Activated CD4-positive, alpha-beta T cell treated with anti-CD3 and anti-CD28 coated beads, Interleukin-2, amount 10 ng/mL, durations not matched to agents 24 days and 14 days (primary cell): ENCODE data around the gene DRGX. TPM values are rescaled to one million over a fixed set of nuclear protein-coding genes. Genes with fewer than 3 reads are reported as not detected.

Experiments
- DNase-seq: peaks from one replicate; pipeline ENCODE4 v3.0.0; 2022
- H3K27ac Mint-ChIP-seq: one replicate; pipeline ENCODE4 v1.8.0; 2022; ENCODE audit warnings: mild to moderate bottlenecking, mixed read lengths
- H3K27me3 Mint-ChIP-seq: one replicate; pipeline ENCODE4 v1.8.0; 2022; ENCODE audit warnings: mixed read lengths
- H3K36me3 Mint-ChIP-seq: one replicate; pipeline ENCODE4 v1.8.0; 2022; ENCODE audit warnings: low read depth, mild to moderate bottlenecking, mixed read lengths
- H3K4me1 Mint-ChIP-seq: one replicate; pipeline ENCODE4 v1.8.0; 2021; ENCODE audit warnings: mixed read lengths
- H3K4me3 Mint-ChIP-seq: one replicate; pipeline ENCODE4 v1.8.0; 2022; ENCODE audit warnings: mild to moderate bottlenecking, moderate library complexity, mixed read lengths
- H3K9me3 Mint-ChIP-seq: one replicate; pipeline ENCODE4 v1.8.0; 2021; ENCODE audit warnings: mixed read lengths
- intact Hi-C: fragments of 100-400 bp; cut with micrococcal nuclease; formaldehyde crosslinking; loops from one replicate; pipeline ENCODE4 v1.15.1; 2023
- total RNA-seq: library from RNA; stranded (reverse); gene quantifications from 2 replicates; pipeline ENCODE4 v1.2.3, GENCODE V29; 2022

The DRGX gene
- total RNA-seq, 1 donor from 2014 or later: 0.09 TPM

- Mint-ChIP-seq H3K36me3 (no peaks in the 10 kb centered on the region), H3K27ac (no peak overlapping the region), H3K4me3 (no peak overlapping the region), H3K4me1 (no peaks in the 10 kb centered on the region), H3K27me3 (peaks cover 11% of the 10 kb centered on the region), H3K9me3 (no peaks in the 10 kb centered on the region)
- intact Hi-C loops: no loop called here
- no peak for DNase-seq
Measured at GRCh38 chr10:49347342-49347741, 48.5 kb downstream of the DRGX start.

- H3K27me3 Mint-ChIP-seq: peaks cover 13% of the 10 kb centered on the region
- H3K36me3 Mint-ChIP-seq: no peaks in the 10 kb centered on the region
- H3K9me3 Mint-ChIP-seq: no peaks in the 10 kb centered on the region
Measured at GRCh38 chr10:49344840-49345239, 51.0 kb downstream of the DRGX start.

GRCh38 chr10:49338604-49339003, 57.3 kb downstream of the DRGX start:
- DNase-seq: no peak
- Mint-ChIP-seq H3K27ac (no peak overlapping the region), H3K27me3 (peaks cover 7% of the 10 kb centered on the region), H3K36me3 (peaks cover 4% of the 10 kb centered on the region), H3K9me3 (peaks cover 25% of the 10 kb centered on the region), H3K4me1 (peaks cover 5% of the 10 kb centered on the region), H3K4me3 (no peak overlapping the region)
- intact Hi-C loops: no loop called here

More at GRCh38 chr10:49344840-49345239, 51.0 kb downstream of the DRGX start:
- Mint-ChIP-seq H3K4me1 (no peaks in the 10 kb centered on the region), H3K27ac (no peak overlapping the region), H3K4me3 (no peak overlapping the region)
- intact Hi-C loops: no loop called here
- no peak for DNase-seq

GRCh38 chr10:49335364-49335972, 60.4 kb downstream of the DRGX start:
- Mint-ChIP-seq H3K9me3 (peaks cover 25% of the 10 kb centered on the region), H3K27me3 (peaks cover 3% of the 10 kb centered on the region), H3K4me1 (peaks cover 5% of the 10 kb centered on the region), H3K27ac (no peak overlapping the region), H3K36me3 (peaks cover 4% of the 10 kb centered on the region), H3K4me3 (no peak overlapping the region)
- DNase-seq: no peak
- intact Hi-C loops: no loop called here

- H3K9me3 Mint-ChIP-seq: peaks cover 25% of the 10 kb centered on the region
- H3K4me3 Mint-ChIP-seq: no peak overlapping the region
- intact Hi-C loops: no loop called here
- no peak overlapping the region for H3K27ac Mint-ChIP-seq
- peaks cover 4% of the 10 kb centered on the region for H3K36me3 Mint-ChIP-seq
- H3K4me1 Mint-ChIP-seq: peaks cover 5% of the 10 kb centered on the region
- peaks cover 3% of the 10 kb centered on the region for H3K27me3 Mint-ChIP-seq
- no peak for DNase-seq
Measured at GRCh38 chr10:49334964-49335363, 60.9 kb downstream of the DRGX start.

- no peak overlapping the region for H3K27ac Mint-ChIP-seq
- no peak overlapping the region for H3K4me3 Mint-ChIP-seq
- H3K4me1 Mint-ChIP-seq: peaks cover 5% of the 10 kb centered on the region
- peaks cover 4% of the 10 kb centered on the region for H3K36me3 Mint-ChIP-seq
- DNase-seq: no peak
- intact Hi-C loops: no loop called here
- peaks cover 25% of the 10 kb centered on the region for H3K9me3 Mint-ChIP-seq
- peaks cover under 1% of the 10 kb centered on the region for H3K27me3 Mint-ChIP-seq
Measured at GRCh38 chr10:49333192-49333591, 62.7 kb downstream of the DRGX start.

- peaks cover 5% of the 10 kb centered on the region for H3K4me1 Mint-ChIP-seq
- DNase-seq: no peak
- peaks cover 4% of the 10 kb centered on the region for H3K36me3 Mint-ChIP-seq
- no peak overlapping the region for H3K4me3 Mint-ChIP-seq
- intact Hi-C loops: no loop called here
- H3K27ac Mint-ChIP-seq: no peak overlapping the region
- no peaks in the 10 kb centered on the region for H3K27me3 Mint-ChIP-seq
- peaks cover 25% of the 10 kb centered on the region for H3K9me3 Mint-ChIP-seq
Measured at GRCh38 chr10:49332768-49333167, 63.1 kb downstream of the DRGX start.

- H3K27me3 Mint-ChIP-seq: no peaks in the 10 kb centered on the region
- H3K4me3 Mint-ChIP-seq: no peak overlapping the region
- peaks cover 5% of the 10 kb centered on the region for H3K4me1 Mint-ChIP-seq
- no peak overlapping the region for H3K27ac Mint-ChIP-seq
- peaks cover 25% of the 10 kb centered on the region for H3K9me3 Mint-ChIP-seq
- intact Hi-C loops: no loop called here
- H3K36me3 Mint-ChIP-seq: peaks cover 4% of the 10 kb centered on the region
- no peak for DNase-seq
Measured at GRCh38 chr10:49332333-49332732, 63.6 kb downstream of the DRGX start.

- peaks cover 4% of the 10 kb centered on the region for H3K36me3 Mint-ChIP-seq
- H3K4me1 Mint-ChIP-seq: peaks cover 5% of the 10 kb centered on the region
- no peak for DNase-seq
- intact Hi-C loops: no loop called here
- peaks cover 25% of the 10 kb centered on the region for H3K9me3 Mint-ChIP-seq
- no peaks in the 10 kb centered on the region for H3K27me3 Mint-ChIP-seq
- H3K27ac Mint-ChIP-seq: no peak overlapping the region
- no peak overlapping the region for H3K4me3 Mint-ChIP-seq
Measured at GRCh38 chr10:49331431-49331830, 64.5 kb downstream of the DRGX start.

GRCh38 chr10:49330127-49330665, 65.7 kb downstream of the DRGX start:
- peaks cover under 1% of the 10 kb centered on the region for H3K36me3 Mint-ChIP-seq
- no peaks in the 10 kb centered on the region for H3K27me3 Mint-ChIP-seq
- intact Hi-C loops: no loop called here
- H3K9me3 Mint-ChIP-seq: peaks cover 14% of the 10 kb centered on the region
- H3K4me1 Mint-ChIP-seq: peaks cover under 1% of the 10 kb centered on the region
- H3K27ac Mint-ChIP-seq: no peak overlapping the region
- no peak overlapping the region for H3K4me3 Mint-ChIP-seq
- no peak for DNase-seq

GRCh38 chr10:49329146-49329505, 66.8 kb downstream of the DRGX start:
- Mint-ChIP-seq H3K27me3 (no peaks in the 10 kb centered on the region), H3K9me3 (peaks cover 5% of the 10 kb centered on the region), H3K36me3 (no peaks in the 10 kb centered on the region), H3K27ac (no peak overlapping the region), H3K4me3 (no peak overlapping the region), H3K4me1 (no peaks in the 10 kb centered on the region)
- intact Hi-C loops: no loop called here
- no peak for DNase-seq

- Mint-ChIP-seq H3K4me1 (no peaks in the 10 kb centered on the region), H3K4me3 (no peak overlapping the region), H3K9me3 (no peaks in the 10 kb centered on the region), H3K27me3 (no peaks in the 10 kb centered on the region), H3K36me3 (no peaks in the 10 kb centered on the region), H3K27ac (no peak overlapping the region)
- intact Hi-C loops: no loop called here
- no peak for DNase-seq
Measured at GRCh38 chr10:49328401-49329145, 67.3 kb downstream of the DRGX start.

- Mint-ChIP-seq H3K9me3 (no peaks in the 10 kb centered on the region), H3K27me3 (no peaks in the 10 kb centered on the region), H3K27ac (no peak overlapping the region), H3K36me3 (no peaks in the 10 kb centered on the region), H3K4me3 (no peak overlapping the region), H3K4me1 (no peaks in the 10 kb centered on the region)
- DNase-seq: no peak
- intact Hi-C loops: no loop called here
Measured at GRCh38 chr10:49327036-49327813, 68.7 kb downstream of the DRGX start.
